IgD-negative memory B cell (primary cell): ENCODE results near the gene NMUR1. TPM values are rescaled to one million over a fixed set of nuclear protein-coding genes. Genes with fewer than 3 reads are reported as not detected.

ENCODE experiments used
- H3K27ac Mint-ChIP-seq, 3 donors: one replicate each; pipeline ENCODE4 v1.8.0; 2020 to 2022; ENCODE audit warnings: mild to moderate bottlenecking in 3 of 3, mixed read lengths in 3 of 3, moderate library complexity in 1 of 3
- H3K27me3 Mint-ChIP-seq: one replicate; pipeline ENCODE4 v1.8.0; 2021; ENCODE audit warnings: mixed read lengths
- H3K36me3 Mint-ChIP-seq: one replicate; pipeline ENCODE4 v1.8.0; 2020; ENCODE audit warnings: mild to moderate bottlenecking, mixed read lengths
- H3K4me1 Mint-ChIP-seq, 3 donors: one replicate each; pipeline ENCODE4 v1.8.0; 2020 to 2022; ENCODE audit warnings: mixed read lengths in 3 of 3, mild to moderate bottlenecking in 1 of 3
- H3K4me3 Mint-ChIP-seq, 4 donors: one replicate each; pipeline ENCODE4 v1.8.0; 2020 to 2022; ENCODE audit warnings: mild to moderate bottlenecking in 4 of 4, mixed read lengths in 4 of 4, moderate library complexity in 3 of 4
- H3K9me3 Mint-ChIP-seq, 3 donors: one replicate each; pipeline ENCODE4 v1.8.0; 2020 to 2021; ENCODE audit warnings: mixed read lengths in 3 of 3, mild to moderate bottlenecking in 1 of 3
- polyA plus RNA-seq: library from polyadenylated mRNA; unstranded; fragments of 300-500 nt; fragmentation: Illumina TruSeq; gene quantifications from one replicate; pipeline ENCODE4 v1.2.3, GENCODE V29; 2021

Gene NMUR1
- polyA plus RNA-seq, 1 donor from 2014 or later: 0.33 TPM

GRCh38 chr2:231542136-231542535 is 11.9 kb upstream of the NMUR1 start:
- no peaks in the 10 kb centered on the region for H3K36me3 Mint-ChIP-seq
- no peak overlapping the region for H3K27ac Mint-ChIP-seq
- H3K9me3 Mint-ChIP-seq: peaks cover 3 to 11% (median 8%) of the 10 kb centered on the region in 3 donors
- peaks cover 8% of the 10 kb centered on the region for H3K27me3 Mint-ChIP-seq
- H3K4me3 Mint-ChIP-seq: peak overlapping the region in 1 of 4 donors; percentile 37
- H3K4me1 Mint-ChIP-seq: peaks cover 13 to 17% (median 16%) of the 10 kb centered on the region in 3 donors

GRCh38 chr2:231541645-231542044 is 11.4 kb upstream of the NMUR1 start:
- Mint-ChIP-seq H3K27ac (no peak overlapping the region), H3K36me3 (no peaks in the 10 kb centered on the region), H3K27me3 (peaks cover 9% of the 10 kb centered on the region), H3K4me3 (no peak overlapping the region), H3K4me1 (peaks cover 14 to 17% (median 16%) of the 10 kb centered on the region in 3 donors), H3K9me3 (peaks cover 3 to 11% (median 8%) of the 10 kb centered on the region in 3 donors)

GRCh38 chr2:231539991-231540390 is 9.7 kb upstream of the NMUR1 start:
- H3K9me3 Mint-ChIP-seq: peaks cover 3 to 11% (median 8%) of the 10 kb centered on the region in 3 donors

DNA sequence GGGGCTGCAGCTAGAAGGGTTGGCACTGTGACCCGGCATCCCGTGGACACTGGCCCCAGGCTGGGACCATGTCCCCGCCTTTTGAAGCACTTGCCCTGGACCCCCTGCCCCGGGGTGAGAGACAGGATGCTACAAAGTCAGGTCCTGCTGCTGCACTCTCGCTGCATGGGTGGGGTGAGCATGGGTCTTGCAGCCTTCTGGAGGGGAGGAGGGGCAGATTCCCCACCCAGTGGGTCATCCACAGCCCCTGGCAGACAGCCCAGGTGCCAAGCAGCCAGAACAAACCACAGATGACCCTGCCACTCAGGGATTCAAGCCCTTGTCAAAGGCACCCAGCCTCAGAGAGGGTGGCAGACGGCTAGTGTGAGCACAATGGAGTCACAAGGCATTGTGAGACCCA is 5.7 kb upstream of the NMUR1 start:
- Mint-ChIP-seq H3K4me3 (no peak overlapping the region), H3K36me3 (no peaks in the 10 kb centered on the region), H3K9me3 (no peaks in the 10 kb centered on the region)

More at GRCh38 chr2:231539991-231540390, 9.7 kb upstream of the NMUR1 start:
- peaks cover 8% of the 10 kb centered on the region for H3K27me3 Mint-ChIP-seq
- peaks cover 2 to 3% (median 3%) of the 10 kb centered on the region in 3 donors for H3K4me1 Mint-ChIP-seq
- no peak overlapping the region for H3K4me3 Mint-ChIP-seq
- no peak overlapping the region for H3K27ac Mint-ChIP-seq
- no peaks in the 10 kb centered on the region for H3K36me3 Mint-ChIP-seq

DNA sequence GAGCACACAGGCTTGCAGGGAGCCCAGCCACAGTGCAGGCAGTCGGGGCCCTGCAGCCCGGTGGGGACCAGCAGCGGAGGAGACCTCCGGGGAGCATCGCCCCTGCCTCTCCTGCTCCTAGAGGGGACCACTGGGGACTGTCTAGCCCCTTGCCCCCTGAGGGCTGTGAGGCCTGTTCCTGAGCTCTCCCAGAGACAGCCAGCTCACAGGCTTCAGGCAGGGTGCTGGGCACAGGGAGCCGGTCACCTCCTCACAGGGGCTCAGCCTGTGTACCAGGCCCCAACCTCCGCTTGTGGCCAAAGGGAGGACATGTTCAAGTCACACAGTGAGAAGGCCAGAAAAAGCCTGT is 3.5 kb upstream of the NMUR1 start:
- H3K27ac Mint-ChIP-seq: no peak overlapping the region
- H3K27me3 Mint-ChIP-seq: peaks cover 8% of the 10 kb centered on the region
- H3K36me3 Mint-ChIP-seq: no peaks in the 10 kb centered on the region
- H3K9me3 Mint-ChIP-seq: no peaks in the 10 kb centered on the region
- peaks cover 0 to 7% (median 1%) of the 10 kb centered on the region in 3 donors for H3K4me1 Mint-ChIP-seq
- no peak overlapping the region for H3K4me3 Mint-ChIP-seq

More for the DNA sequence above, 5.7 kb upstream of the NMUR1 start:
- Mint-ChIP-seq H3K27ac (no peak overlapping the region), H3K27me3 (peaks cover 8% of the 10 kb centered on the region), H3K4me1 (peaks cover 0 to 5% (median 2%) of the 10 kb centered on the region in 3 donors)

GRCh38 chr2:231533086-231533776 is 3.0 kb upstream of the NMUR1 start:
- Mint-ChIP-seq H3K4me1 (peaks cover 0 to 7% (median 1%) of the 10 kb centered on the region in 3 donors), H3K27ac (no peak overlapping the region), H3K4me3 (no peak overlapping the region), H3K9me3 (no peaks in the 10 kb centered on the region), H3K27me3 (peaks cover 12% of the 10 kb centered on the region), H3K36me3 (no peaks in the 10 kb centered on the region)

DNA sequence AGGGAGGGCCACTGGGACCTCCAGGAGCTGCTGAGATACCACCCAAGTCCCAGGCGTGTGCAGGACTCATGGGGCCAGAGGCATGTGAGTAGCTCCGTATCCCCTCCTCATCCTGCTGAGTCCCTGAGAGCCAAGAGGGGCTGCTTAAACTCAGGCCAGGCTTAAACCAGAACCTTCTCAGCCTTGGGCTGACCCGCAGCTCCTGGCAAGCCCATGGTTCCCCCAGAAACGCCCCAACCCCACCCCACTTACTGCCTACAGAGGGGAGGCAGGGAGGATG is 2.5 kb upstream of the NMUR1 start:
- H3K27me3 Mint-ChIP-seq: peaks cover 18% of the 10 kb centered on the region
- H3K36me3 Mint-ChIP-seq: no peaks in the 10 kb centered on the region
- peak overlapping the region in 1 of 4 donors; percentile 12 for H3K4me3 Mint-ChIP-seq
- no peaks in the 10 kb centered on the region for H3K9me3 Mint-ChIP-seq
- H3K4me1 Mint-ChIP-seq: peaks cover 0 to 7% (median 1%) of the 10 kb centered on the region in 3 donors
- H3K27ac Mint-ChIP-seq: no peak overlapping the region

DNA sequence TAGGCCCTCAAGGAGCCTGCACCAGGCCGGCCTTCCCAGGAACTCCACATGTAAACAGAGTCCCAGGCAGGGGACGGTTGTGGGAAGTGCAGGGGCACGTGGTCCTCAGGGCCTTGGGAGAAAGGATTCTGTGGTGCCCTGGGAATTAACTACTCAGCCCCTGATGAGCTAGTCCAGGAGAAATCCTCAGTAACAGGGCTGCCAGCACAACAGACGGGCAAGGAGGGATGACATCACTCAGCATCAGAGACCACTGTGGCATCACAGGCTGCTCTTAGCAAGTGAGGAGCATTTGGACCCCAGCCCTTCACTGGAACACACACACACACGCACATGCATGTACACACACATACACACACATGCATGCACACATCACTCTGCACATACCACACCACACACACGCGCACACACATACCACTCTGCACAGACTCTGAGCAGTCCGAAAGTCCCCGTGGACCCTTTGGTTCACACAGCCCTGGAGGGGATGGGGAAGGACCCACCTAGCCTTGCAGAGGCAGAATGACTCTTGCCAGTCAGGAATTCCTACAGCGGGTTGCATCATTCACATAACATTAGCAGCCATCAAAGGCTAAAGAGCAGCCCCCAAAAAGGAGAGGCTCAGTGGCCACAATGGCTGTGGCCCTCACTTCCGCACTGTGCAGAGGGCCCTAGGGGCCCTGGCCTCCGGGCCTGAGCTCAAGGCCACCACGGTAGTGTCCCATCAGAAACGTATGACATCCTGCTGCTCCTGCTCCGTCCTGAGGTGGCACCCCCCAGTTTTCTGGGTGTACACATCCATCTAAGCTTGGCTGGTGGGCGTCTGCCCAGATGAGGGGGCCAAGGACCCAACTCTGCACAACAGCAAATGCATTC is 1.9 kb upstream of the NMUR1 start:
- Mint-ChIP-seq H3K9me3 (no peaks in the 10 kb centered on the region), H3K27ac (peak overlapping the region in 1 of 3 donors; percentile 77), H3K36me3 (no peaks in the 10 kb centered on the region), H3K4me3 (peak overlapping the region in 1 of 4 donors; percentile 12), H3K27me3 (peaks cover 19% of the 10 kb centered on the region), H3K4me1 (peaks cover 0 to 7% (median 1%) of the 10 kb centered on the region in 3 donors)

DNA sequence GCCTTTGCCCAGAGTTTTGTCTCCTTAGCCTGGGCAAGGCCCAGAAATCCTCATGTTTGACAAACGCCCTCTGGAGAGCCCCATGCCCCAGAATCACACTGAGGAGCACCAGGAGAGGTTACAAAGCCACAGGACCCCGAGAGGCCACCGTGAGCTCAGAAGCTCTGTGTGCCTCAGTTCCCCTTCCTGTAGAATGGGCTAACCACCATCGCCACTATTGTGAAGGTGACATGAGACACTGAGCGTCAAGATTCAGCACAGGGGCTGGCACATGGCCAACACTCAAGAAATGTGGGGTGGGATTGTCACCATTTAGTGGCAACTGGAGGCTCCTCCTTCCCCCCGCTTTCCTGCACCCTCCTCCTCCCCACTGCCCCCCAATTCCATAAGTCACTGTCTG is 1.2 kb upstream of the NMUR1 start:
- Mint-ChIP-seq H3K4me3 (peak overlapping the region in 1 of 4 donors; percentile 25), H3K27ac (no peak overlapping the region), H3K9me3 (no peaks in the 10 kb centered on the region), H3K27me3 (peaks cover 18% of the 10 kb centered on the region), H3K36me3 (no peaks in the 10 kb centered on the region), H3K4me1 (peaks cover 0 to 5% (median 1%) of the 10 kb centered on the region in 3 donors)

DNA sequence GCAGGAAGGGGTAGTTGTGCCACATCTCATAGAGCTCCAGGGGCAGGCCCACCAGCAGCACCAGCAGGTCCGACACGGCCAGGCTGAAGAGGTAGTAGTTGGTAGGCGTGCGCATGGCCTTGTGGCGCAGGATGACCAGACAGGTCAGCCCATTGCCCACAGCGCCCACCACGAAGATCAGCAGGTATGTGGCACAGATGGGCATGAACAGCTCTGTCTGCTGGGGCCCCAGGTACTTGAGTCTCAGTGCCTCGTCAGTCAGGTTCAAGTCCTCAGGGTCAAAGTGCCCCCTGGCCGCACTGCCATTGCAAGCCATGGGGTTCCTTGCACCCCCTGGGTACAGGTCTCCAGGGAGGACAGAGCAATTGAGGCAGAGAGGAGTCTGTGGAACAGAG is 1.6 kb downstream of the NMUR1 start:
- Mint-ChIP-seq H3K27me3 (peaks cover 18% of the 10 kb centered on the region), H3K9me3 (no peaks in the 10 kb centered on the region), H3K4me1 (peaks cover 0 to 6% (median 5%) of the 10 kb centered on the region in 3 donors), H3K27ac (peak overlapping the region in 1 of 3 donors; percentile 57), H3K36me3 (no peaks in the 10 kb centered on the region), H3K4me3 (peak overlapping the region in 1 of 4 donors; percentile 58)

- Mint-ChIP-seq H3K27ac (no peak overlapping the region), H3K27me3 (peaks cover 18% of the 10 kb centered on the region), H3K4me3 (peak overlapping the region in 1 of 4 donors; percentile 10), H3K9me3 (no peaks in the 10 kb centered on the region), H3K36me3 (no peaks in the 10 kb centered on the region), H3K4me1 (peaks cover 0 to 6% (median 5%) of the 10 kb centered on the region in 3 donors)
Observed at GRCh38 chr2:231527955-231528635, 2.1 kb downstream of the NMUR1 start.

- Mint-ChIP-seq H3K4me3 (no peak overlapping the region), H3K36me3 (no peaks in the 10 kb centered on the region), H3K9me3 (no peaks in the 10 kb centered on the region), H3K4me1 (peaks cover 0 to 6% (median 5%) of the 10 kb centered on the region in 3 donors), H3K27ac (no peak overlapping the region), H3K27me3 (peaks cover 18% of the 10 kb centered on the region)
Observed at GRCh38 chr2:231527091-231527395, 3.2 kb downstream of the NMUR1 start.

DNA sequence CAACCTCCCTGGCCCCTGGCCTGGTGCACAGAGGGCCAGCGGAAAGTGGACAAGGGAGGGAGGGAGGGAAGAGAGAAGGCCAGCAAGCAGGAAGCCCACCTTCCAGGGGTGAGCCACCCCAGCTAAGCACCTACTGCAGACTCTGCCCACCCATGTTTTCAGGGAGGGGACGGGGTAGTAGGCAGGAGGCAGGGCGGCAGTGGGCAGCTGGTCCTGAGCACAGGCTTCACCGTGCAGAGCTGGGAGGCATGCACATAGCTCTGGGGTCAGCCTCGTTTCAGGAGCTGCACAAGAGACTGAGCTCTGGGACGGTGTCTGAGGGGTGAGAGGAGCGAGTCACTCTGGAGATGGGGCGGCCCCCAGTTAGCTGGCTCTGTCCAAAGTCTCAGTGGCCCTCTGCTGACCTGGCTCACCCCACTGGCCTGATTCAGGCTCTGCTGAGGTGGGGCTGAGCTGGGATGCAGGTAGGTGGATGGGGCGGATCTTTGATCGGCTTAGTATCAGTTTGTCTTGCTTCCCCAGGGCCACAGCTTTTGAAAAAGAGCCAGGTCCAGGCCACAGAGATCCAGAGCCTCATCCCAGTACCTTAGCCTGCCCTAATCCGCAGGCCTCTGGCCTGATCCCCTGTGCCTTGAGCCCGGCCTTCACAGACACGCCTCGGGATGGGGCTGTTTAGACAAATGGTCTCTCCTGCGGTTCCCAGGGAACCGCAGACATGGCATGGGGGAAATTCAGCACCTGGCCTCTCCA is 3.7 kb downstream of the NMUR1 start:
- Mint-ChIP-seq H3K4me1 (peaks cover 0 to 6% (median 5%) of the 10 kb centered on the region in 3 donors), H3K36me3 (no peaks in the 10 kb centered on the region), H3K27ac (no peak overlapping the region), H3K9me3 (no peaks in the 10 kb centered on the region), H3K4me3 (no peak overlapping the region), H3K27me3 (peaks cover 18% of the 10 kb centered on the region)

GRCh38 chr2:231525248-231526163 is 4.7 kb downstream of the NMUR1 start:
- H3K4me3 Mint-ChIP-seq: peak overlapping the region in 1 of 4 donors; percentile 22
- H3K4me1 Mint-ChIP-seq: peaks cover 0 to 4% (median 1%) of the 10 kb centered on the region in 3 donors

More at GRCh38 chr2:231525248-231526163, 4.7 kb downstream of the NMUR1 start:
- H3K27me3 Mint-ChIP-seq: peaks cover 13% of the 10 kb centered on the region
- H3K9me3 Mint-ChIP-seq: no peaks in the 10 kb centered on the region
- H3K36me3 Mint-ChIP-seq: no peaks in the 10 kb centered on the region
- no peak overlapping the region for H3K27ac Mint-ChIP-seq
